Mucosa of gallbladder (tissue), 1 donor: ENCODE results near the gene LYPD4. TPM values are rescaled to one million over a fixed set of nuclear protein-coding genes. Genes with fewer than 3 reads are reported as not detected.
"Not testable (repeated sequence)": the region's sequence is repeated elsewhere in the genome, so short reads cannot be mapped to it uniquely, and the experiment has no call there.

ENCODE experiments used
- DNase-seq: peaks from one replicate; pipeline ENCODE4 v3.0.0-alpha.2; 2020; ENCODE audit warnings: low spot score
- total RNA-seq: library from RNA; stranded (reverse); gene quantifications from one replicate; pipeline ENCODE4 v1.2.1, GENCODE V29; 2021
- donor health status: DM: no; HTN: no; CAD: no.

The LYPD4 gene
- total RNA-seq, 1 donor from 2014 or later: not detected

DNA sequence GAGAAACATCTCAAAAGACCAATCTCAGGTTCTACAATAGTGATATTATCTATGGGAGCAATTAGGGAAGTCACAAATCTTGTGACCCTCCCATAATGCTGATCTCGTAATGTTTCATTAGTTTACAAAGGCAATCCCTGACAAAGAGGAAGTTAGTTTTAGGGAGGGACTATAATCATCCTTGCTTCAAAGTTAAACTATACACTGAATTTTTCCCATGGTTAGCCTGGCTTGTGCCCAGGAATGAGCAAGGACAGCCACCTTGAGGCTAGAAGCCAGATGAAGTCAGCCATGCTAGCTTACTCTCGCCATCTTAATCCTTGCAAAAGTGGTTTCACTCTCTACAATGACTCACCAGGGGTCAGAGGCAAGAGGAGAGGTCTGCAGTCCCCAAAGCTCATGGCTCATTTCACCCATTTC, 42.7 kb downstream of the LYPD4 start:
- DNase-seq: no peak

DNA sequence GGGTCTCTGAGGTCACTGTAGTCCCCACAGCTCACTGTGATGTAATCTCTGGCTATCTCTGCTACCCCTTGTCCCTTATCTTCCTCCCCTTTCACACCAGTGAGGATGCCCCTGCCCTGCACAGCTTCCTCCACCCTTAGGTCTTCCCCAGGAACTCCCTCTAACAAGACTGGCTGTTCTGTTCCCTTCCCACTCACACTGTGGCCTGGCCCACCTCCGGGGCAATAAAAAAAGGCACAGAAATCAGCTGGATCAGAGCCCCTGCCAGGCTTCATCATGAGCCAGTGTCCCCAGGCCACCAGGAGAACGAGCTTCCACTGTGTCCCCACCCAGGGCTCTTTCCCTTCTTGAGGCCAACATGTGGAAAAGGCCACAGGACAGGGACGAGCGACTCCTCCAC, 43.5 kb downstream of the LYPD4 start:
- no peak for DNase-seq

DNA sequence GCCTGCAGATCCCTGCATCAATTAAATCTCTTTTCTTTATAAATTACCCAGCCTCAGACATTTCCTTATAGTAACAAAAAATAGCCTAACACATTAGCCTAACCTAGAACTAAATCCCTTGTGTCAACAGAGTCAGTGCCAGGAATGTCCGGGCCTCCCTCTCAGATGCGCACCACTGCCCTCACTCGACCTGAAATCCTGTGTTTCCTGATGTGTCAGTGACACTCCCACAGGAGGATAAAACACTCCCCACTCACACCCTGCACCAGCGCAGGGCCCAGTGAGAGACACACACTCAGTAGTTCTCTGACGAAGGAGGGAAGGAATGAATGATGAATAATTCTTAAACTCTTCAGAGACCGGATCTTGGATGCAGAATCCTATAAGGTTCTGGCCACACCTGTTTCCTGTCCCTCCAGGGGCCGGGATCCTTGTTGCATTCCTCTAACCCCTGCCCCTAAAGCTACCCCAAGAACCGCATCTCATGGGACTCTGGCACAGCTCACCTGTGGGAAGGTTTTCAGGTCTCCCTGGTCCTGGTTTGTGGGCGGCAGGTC, 45.0 kb downstream of the LYPD4 start:
- peak; percentile 52 for DNase-seq

DNA sequence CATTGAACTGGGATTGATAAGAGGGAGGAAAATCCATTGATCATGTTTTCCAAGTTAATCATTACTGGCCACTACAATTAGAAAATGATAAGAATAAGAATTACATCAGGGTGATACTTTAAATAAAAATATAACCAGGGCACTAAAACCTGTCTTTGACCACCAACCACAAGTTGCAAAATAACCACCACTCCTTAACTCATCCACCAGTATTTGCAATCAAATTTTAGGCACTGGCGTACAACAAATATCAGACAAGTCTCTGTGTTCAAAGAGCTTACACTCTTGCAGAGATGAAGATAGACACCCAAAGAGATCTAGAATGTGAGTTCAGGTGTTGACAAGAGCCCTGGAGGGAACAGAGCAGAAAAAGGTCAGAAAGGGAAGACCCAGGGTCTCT, 47.6 kb downstream of the LYPD4 start:
- DNase-seq: no peak

DNA sequence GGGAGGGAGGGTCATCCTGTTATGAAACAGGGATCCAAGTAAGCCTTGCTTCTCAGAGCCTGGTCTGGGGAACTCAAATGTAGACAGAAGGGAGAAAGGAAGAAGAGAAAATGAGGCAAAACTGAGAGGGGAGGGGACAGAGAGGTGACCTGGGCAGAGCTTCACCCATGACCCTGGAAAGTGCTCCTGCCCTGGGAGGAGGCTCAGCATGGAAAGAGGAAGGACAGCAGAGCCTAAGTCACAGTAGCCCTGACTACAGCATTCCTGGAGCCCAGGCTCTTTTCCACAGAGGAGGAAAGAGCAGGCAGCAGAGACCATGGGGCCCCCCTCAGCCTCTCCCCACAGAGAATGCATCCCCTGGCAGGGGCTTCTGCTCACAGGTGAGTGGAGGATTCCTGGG, 48.1 kb downstream of the LYPD4 start, which contains the start of gene CEACAM3:
Gene CEACAM3 (plus strand): TSS at position 226 of the 400 bp plus-strand sequence. CDS start 91 bp downstream, at position 317.
- no peak for DNase-seq

DNA sequence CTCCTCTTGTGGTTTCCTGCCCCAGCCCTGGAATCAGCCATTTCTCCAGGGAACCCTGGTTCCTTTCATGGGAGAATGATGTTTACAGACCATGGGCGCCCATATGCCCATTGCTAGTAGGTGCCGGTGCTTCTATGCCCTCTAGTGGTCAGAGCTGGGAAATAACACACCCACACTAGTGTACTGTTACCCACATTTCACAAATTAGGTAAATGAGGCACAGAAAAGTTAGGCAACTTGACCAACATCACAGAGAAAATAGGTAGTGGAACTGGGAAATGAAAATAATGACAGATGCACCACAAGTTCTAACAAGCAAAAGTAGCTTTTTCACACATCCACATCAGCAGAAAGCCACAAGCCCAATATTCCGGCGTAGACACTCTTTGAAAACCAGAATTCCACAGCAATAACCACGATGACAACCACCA, 49.4 kb downstream of the LYPD4 start:
- peak; percentile 59 for DNase-seq

DNA sequence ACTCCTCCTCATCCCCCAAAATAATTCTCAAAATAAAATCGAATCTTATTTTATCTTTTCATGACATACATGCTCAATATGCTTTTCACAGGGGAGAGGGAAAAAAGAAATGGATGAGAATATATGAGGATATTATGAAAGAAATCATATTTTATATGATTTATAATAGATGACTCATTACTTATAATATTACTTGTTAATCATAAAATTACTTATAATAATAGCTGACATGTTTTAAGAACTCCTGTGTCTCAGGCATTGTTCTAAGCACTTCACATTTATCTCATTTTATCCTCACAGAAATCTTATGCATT, 51.1 kb downstream of the LYPD4 start:
- DNase-seq: no peak

DNA sequence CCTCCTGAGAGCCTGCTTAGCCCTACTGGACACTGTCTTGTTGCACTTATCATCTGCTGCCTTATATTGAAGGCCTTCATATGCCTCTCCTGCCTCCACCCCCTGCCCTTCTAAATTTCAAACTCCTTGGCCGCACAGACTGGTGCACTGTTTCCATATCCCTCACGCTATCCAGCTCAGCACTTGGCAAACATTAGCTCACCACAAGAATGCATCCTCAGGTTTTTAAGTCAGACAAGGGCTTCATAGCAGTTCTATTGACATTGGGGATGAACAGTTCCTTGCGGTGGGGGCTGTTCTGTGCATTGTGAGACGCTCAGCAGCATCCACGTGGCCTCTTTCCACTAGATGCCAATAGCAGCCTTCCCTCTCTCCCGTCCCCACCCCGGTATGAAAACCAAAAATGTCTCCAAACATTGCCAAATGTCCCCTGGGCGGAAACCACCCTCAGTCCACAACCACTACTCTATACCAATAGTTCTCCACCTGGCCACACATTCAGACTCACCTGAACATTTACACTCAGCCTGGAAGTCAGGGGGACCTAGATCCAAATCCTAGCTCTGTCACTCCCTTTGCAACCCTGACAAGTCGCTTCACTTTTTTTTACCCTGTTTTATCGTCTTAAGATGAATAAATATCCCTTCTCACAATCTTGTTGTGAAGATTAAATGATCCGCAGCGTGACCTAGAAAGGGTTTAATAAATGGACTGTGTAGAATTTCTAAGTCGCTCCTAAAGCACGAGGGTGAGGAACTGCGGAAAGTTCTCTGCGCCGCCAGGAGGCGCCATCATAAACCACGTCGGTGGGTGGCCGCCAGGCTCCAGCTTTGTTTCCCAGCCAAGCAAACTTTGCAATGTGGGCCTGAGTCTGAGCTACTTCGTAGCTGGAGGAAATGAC, 51.7 kb downstream of the LYPD4 start:
- peak; percentile 34 for DNase-seq

DNA sequence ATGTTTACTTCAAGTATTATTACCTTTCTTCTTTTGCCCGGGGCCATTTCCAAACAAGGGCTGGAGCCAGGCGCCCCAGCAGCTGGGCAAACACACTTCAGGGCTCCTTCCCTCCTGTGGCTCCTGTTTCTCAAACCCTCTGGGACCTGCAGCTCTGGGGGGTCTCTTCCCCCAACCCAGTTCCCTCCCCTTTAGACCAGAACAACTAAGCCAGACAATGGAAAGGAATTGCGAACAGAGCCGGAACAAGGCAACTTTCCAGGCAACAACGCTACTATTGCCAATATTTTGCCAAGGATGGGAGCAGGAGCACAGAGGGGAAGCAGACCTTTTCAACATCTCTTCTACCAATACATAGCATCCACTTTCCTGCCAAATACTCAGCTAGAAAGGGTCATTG, 55.4 kb downstream of the LYPD4 start:
- DNase-seq: not testable (repeated sequence)

DNA sequence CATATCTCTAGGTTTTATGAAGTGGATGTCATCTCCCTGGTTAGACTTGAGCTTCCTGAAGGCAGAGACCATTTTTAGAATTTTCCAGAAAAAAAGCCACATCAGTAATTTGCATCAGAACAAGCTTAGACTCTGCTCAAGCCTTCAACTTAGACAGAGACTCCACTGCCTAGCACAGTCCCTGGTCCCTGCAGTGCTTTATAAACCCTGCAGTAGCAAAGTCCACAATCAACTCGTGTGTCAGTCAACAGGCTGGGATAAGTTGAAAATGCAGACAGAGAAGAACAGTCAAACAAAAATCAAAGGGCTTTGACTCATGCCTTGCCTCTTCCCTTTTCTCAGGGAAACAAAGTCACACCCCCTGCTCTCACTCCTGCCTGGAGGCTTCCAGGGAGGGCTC, 56.0 kb downstream of the LYPD4 start:
- DNase-seq: not testable (repeated sequence)

Other genes starting within 250 kb of the LYPD4 start
- gene CEACAM4, start 217.6 kb downstream of the LYPD4 start, total RNA-seq: 0.35 TPM
- gene CEACAM7, start 156.4 kb downstream of the LYPD4 start, total RNA-seq: 2.6 TPM
- 1.2 TPM for gene CEACAM5, start 136.1 kb downstream of the LYPD4 start, total RNA-seq
- gene CEACAM6, start 89.2 kb downstream of the LYPD4 start, total RNA-seq: 61.6 TPM
- gene CEACAM3, start 48.1 kb downstream of the LYPD4 start, total RNA-seq: 0.78 TPM
- gene DMRTC2, start 359 bp upstream of the LYPD4 start, total RNA-seq: not detected
- gene RPS19, start 15.6 kb upstream of the LYPD4 start, total RNA-seq: 1,211 TPM
- 0.32 TPM for gene CD79A, start 32.6 kb upstream of the LYPD4 start, total RNA-seq
- 115 TPM for gene ARHGEF1, start 38.5 kb upstream of the LYPD4 start, total RNA-seq
- gene ERFL, start 83.8 kb upstream of the LYPD4 start, total RNA-seq: 3.4 TPM
- gene RABAC1, start 114.6 kb upstream of the LYPD4 start, total RNA-seq: 188 TPM
- 0.60 TPM for gene ATP1A3, start 149.5 kb upstream of the LYPD4 start, total RNA-seq
- 9.8 TPM for gene GRIK5, start 225.5 kb upstream of the LYPD4 start, total RNA-seq
- gene ZNF574, start 231.5 kb upstream of the LYPD4 start, total RNA-seq: 17.1 TPM